ENCODE results near the gene MAPK13.

MAPK13 gene

DNA sequence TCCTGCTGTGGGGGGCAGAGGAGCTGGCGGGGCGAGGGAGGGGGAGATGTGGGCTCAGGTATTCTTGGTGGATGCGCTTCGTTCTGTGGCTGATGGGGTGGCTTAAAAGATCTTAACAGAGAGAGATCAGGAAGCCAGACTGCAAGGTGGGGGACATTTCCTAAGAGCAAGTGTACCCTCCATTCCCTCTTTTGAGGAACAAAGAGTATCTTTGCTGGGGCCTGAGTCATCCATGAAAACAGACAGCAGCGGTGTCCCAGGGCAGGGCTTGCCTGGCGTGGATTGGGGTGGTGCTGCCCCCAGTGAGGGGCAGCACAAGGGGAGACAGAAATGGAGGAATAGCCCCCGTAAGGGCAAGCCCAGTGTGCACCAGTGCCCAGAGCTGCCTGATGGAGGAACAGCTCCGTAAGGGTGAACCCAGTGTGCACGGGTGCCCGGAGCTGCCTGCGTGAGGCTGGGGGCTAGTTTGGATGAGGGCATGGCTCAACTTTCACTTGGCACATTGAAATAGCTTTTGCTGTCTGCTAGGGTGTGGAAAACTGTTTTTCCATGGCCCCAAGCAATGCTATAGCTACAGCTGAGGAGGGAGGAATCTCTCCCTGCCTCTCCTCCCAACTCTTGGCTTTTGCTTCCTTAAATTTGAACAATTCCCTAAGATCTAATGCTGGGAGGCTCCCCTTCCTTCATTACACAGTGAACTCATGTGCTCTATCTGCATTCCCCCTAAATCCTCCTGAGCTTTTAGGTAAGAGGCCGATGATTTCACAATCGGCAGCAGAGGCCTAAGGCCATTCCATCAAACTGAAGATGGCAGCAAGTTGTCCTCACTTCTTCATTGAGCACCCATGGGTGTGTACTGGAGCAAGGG lies 12.9 kb downstream of the MAPK13 start:
- Histone ChIP-seq H4K20me1 (ENCODE audit: insufficient read depth, low read length, poor library complexity, severe bottlenecking) (no peaks in the 10 kb centered on the region), H2AFZ (ENCODE audit: low read length) (no peak overlapping the region), H3K9me2 (replicated peaks; ENCODE audit: low read depth, low read length) (no peaks in the 10 kb centered on the region), H3K4me1 (ENCODE audit: insufficient read depth, low read length, poor library complexity, severe bottlenecking) (peaks cover 27% of the 10 kb centered on the region), H3F3A (ENCODE audit: low read depth) (no peaks in the 10 kb centered on the region), H3K79me2 (ENCODE audit: insufficient read depth, low read length) (no peaks in the 10 kb centered on the region), H3K27me3 (ENCODE audit: insufficient read depth, low read length, poor library complexity, severe bottlenecking) (no peaks in the 10 kb centered on the region), H3K36me3 (ENCODE audit: insufficient read depth, low read length) (no peaks in the 10 kb centered on the region), H3K9ac (ENCODE audit: low read depth, low read length, poor library complexity, severe bottlenecking) (no peak overlapping the region), H3K9me3 (ENCODE audit: insufficient read depth, low read depth, low read length) (no peaks in the 10 kb centered on the region), H3K4me3 (ENCODE audit: low read length, poor library complexity, severe bottlenecking) (no peak overlapping the region), H3K4me2 (ENCODE audit: low read depth, low read length, poor library complexity, severe bottlenecking) (no peak overlapping the region)
- TF ChIP-seq EZH2phosphoT487 (IDR thresholded peaks at IDR 0.05; ENCODE audit: borderline replicate concordance) (no peak), CTCF (conservative IDR thresholded peaks at IDR 0.05; ENCODE audit: low read length) (no peak)

DNA sequence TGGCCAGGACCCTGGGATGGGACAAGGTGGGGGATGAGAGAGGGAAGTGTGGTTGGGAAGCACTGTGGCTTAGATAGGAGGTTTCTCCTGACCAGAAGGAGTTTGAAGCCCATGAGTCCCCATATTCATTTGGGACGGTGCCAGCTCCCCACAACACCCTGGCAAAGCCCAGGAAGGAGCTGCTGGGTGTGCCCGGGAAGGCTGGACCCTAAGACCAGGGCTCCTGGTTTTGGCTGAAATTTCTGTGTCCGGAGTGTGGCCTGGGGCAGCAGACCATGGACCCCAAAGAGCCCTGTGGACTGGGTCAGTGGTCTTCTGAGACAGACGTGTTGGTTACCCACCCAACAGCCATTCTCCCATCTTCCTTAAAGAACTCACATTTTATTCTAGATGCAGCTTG lies 15.2 kb downstream of the MAPK13 start:
- Histone ChIP-seq H3K4me3 (ENCODE audit: low read length, poor library complexity, severe bottlenecking) (no peak overlapping the region), H3K79me2 (ENCODE audit: insufficient read depth, low read length) (no peaks in the 10 kb centered on the region), H4K20me1 (ENCODE audit: insufficient read depth, low read length, poor library complexity, severe bottlenecking) (no peaks in the 10 kb centered on the region), H3K4me2 (ENCODE audit: low read depth, low read length, poor library complexity, severe bottlenecking) (no peak overlapping the region), H3K9ac (ENCODE audit: low read depth, low read length, poor library complexity, severe bottlenecking) (no peak overlapping the region), H2AFZ (ENCODE audit: low read length) (no peak overlapping the region), H3K27me3 (ENCODE audit: insufficient read depth, low read length, poor library complexity, severe bottlenecking) (no peaks in the 10 kb centered on the region), H3K36me3 (ENCODE audit: insufficient read depth, low read length) (no peaks in the 10 kb centered on the region), H3K9me2 (replicated peaks; ENCODE audit: low read depth, low read length) (no peaks in the 10 kb centered on the region), H3F3A (ENCODE audit: low read depth) (no peaks in the 10 kb centered on the region), H3K4me1 (ENCODE audit: insufficient read depth, low read length, poor library complexity, severe bottlenecking) (peaks cover 18% of the 10 kb centered on the region), H3K9me3 (ENCODE audit: insufficient read depth, low read depth, low read length) (no peaks in the 10 kb centered on the region)
- TF ChIP-seq EZH2phosphoT487 (IDR thresholded peaks at IDR 0.05; ENCODE audit: borderline replicate concordance) (no peak), CTCF (conservative IDR thresholded peaks at IDR 0.05; ENCODE audit: low read length) (no peak)

DNA sequence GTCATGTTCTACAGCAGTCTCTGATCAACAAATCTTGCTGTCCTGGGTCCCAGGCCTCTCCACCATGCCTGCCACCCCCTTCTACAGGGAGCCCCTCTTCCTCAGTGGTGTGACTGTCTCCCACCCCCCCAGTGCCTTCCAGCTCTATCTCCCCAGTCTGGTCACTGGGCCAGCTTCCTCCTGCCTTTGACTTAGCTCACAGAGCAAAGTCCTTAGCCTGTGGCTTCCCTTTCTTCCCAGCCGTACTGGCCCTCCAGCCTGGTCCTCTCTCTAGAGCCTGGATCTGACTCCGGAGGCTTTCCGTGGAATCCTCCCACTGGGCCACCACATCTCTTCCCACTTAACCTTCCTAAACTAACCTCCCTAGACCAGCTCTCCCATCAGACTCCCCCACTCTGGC lies 17.0 kb downstream of the MAPK13 start:
- H3K79me2 ChIP-seq (ENCODE audit: insufficient read depth, low read length) = no peaks in the 10 kb centered on the region
- H3K4me3 ChIP-seq (ENCODE audit: low read length, poor library complexity, severe bottlenecking) = no peak overlapping the region
- no peaks in the 10 kb centered on the region for H3F3A ChIP-seq (ENCODE audit: low read depth)
- H3K36me3 ChIP-seq (ENCODE audit: insufficient read depth, low read length) = no peaks in the 10 kb centered on the region
- H2AFZ ChIP-seq (ENCODE audit: low read length) = no peak overlapping the region
- TF ChIP-seq CTCF (conservative IDR thresholded peaks at IDR 0.05; ENCODE audit: low read length) (no peak), EZH2phosphoT487 (IDR thresholded peaks at IDR 0.05; ENCODE audit: borderline replicate concordance) (no peak)
- no peaks in the 10 kb centered on the region for H4K20me1 ChIP-seq (ENCODE audit: insufficient read depth, low read length, poor library complexity, severe bottlenecking)
- H3K4me1 ChIP-seq (ENCODE audit: insufficient read depth, low read length, poor library complexity, severe bottlenecking) = peaks cover 14% of the 10 kb centered on the region
- no peaks in the 10 kb centered on the region for H3K9me3 ChIP-seq (ENCODE audit: insufficient read depth, low read depth, low read length)
- H3K4me2 ChIP-seq (ENCODE audit: low read depth, low read length, poor library complexity, severe bottlenecking) = no peak overlapping the region
- no peaks in the 10 kb centered on the region for H3K9me2 ChIP-seq (replicated peaks; ENCODE audit: low read depth, low read length)
- no peak overlapping the region for H3K9ac ChIP-seq (ENCODE audit: low read depth, low read length, poor library complexity, severe bottlenecking)
- no peaks in the 10 kb centered on the region for H3K27me3 ChIP-seq (ENCODE audit: insufficient read depth, low read length, poor library complexity, severe bottlenecking)
